NT2/D1 (cell line): ENCODE measurements around the gene SINHCAF.

Source experiments
- SUZ12 ChIP-seq: IDR thresholded peaks from 2 replicates; pipeline ENCODE4 v1.6.1; 2011; ENCODE audit not compliant: insufficient read length, insufficient read depth; ENCODE audit errors: extremely low read depth
- YY1 ChIP-seq: IDR thresholded peaks from 2 replicates; pipeline ENCODE4 v1.6.1; 2011; ENCODE audit not compliant: insufficient read length, insufficient read depth
- ZNF274 ChIP-seq: IDR thresholded peaks from 2 replicates; pipeline ENCODE4 v1.6.1; 2011; ENCODE audit warnings: mild to moderate bottlenecking, low read depth, low read length

DNA sequence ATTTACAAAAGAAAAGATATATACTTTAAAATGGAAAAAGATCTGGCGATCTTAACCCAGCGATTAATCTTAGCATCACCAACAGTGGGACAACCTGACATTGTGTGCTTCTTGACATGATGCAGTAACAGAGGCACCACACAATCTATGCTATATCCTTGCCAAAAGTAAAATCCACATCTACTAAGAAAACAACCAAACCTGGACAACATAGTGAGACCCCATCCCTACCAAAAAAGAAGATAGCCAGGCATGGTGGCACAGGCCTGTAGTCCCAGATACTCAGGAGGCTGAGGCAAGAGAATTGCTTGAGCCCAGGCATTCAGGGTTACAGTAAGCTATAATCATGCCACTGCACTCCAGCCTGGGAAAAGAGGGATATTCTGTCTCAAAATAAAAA, 50.5 kb downstream of the SINHCAF start:
- TF ChIP-seq YY1, result no peak
- TF ChIP-seq SUZ12, result no peak
- no peak for TF ChIP-seq ZNF274
